ENCODE data around the gene MREG. TPM values are rescaled to one million over a fixed set of nuclear protein-coding genes. Genes with fewer than 3 reads are reported as not detected.

The MREG gene
- total RNA-seq, 4 donors from 2014 or later = 37.0 to 71.2 (median 40.5) TPM

GRCh38 chr2:215899141-215900074, 113.9 kb downstream of the MREG start:
- Histone ChIP-seq H3K9me3 (no peaks in the 10 kb centered on the region), H3K4me1 (no peaks in the 10 kb centered on the region), H3K27ac (no peak overlapping the region), H3K27me3 (no peaks in the 10 kb centered on the region), H3K36me3 (no peaks in the 10 kb centered on the region), H3K4me3 (no peak overlapping the region)
- no peak for DNase-seq
- intact Hi-C loops (cut with DNase I) = no loop called here
- TF ChIP-seq POLR2A (IDR thresholded peaks at IDR 0.05) = no peak
- no peak for TF ChIP-seq CTCF (IDR thresholded peaks at IDR 0.05)
- WGBS, 2 donors = 79 to 83% methylated on average over 14 of the region's 14 CpGs

DNA sequence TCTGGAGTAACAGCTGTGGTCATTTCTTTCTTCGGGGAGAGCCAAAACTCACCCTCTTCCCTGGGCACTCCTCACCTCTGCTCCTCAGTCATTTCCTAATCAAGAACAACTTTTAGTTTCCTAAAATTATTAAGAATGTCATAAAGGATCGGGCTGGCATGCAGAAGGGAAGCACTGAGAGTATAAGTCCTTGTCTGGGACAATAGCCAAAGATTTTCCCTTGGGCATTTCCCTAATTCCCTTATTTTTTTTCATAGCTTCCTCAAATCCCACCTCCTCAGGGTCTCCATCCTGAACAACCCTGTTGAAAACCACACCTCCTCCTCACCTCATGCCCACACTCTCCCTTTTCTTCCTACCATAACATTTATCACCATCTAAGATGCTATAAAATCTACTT, 115.0 kb downstream of the MREG start:
- Histone ChIP-seq H3K4me3 (no peak overlapping the region), H3K9me3 (no peaks in the 10 kb centered on the region), H3K4me1 (no peaks in the 10 kb centered on the region), H3K36me3 (no peaks in the 10 kb centered on the region), H3K27ac (no peak overlapping the region), H3K27me3 (no peaks in the 10 kb centered on the region)
- 77 to 81% methylated on average over 2 of the region's 2 CpGs for WGBS, 2 donors
- intact Hi-C loops (cut with DNase I) = no loop called here
- DNase-seq = no peak
- no peak for TF ChIP-seq POLR2A (IDR thresholded peaks at IDR 0.05)
- TF ChIP-seq CTCF (IDR thresholded peaks at IDR 0.05) = no peak

- intact Hi-C loops (cut with DNase I) = no loop called here
- Histone ChIP-seq H3K27me3 (no peaks in the 10 kb centered on the region), H3K27ac (no peak overlapping the region), H3K36me3 (no peaks in the 10 kb centered on the region), H3K4me3 (no peak overlapping the region), H3K4me1 (no peaks in the 10 kb centered on the region), H3K9me3 (no peaks in the 10 kb centered on the region)
- 34 to 39% methylated on average over 4 of the region's 4 CpGs for WGBS, 2 donors
- no peak for TF ChIP-seq CTCF (IDR thresholded peaks at IDR 0.05)
- TF ChIP-seq POLR2A (IDR thresholded peaks at IDR 0.05) = no peak
- no peak for DNase-seq
Measured at GRCh38 chr2:215896921-215897320, 116.4 kb downstream of the MREG start.

DNA sequence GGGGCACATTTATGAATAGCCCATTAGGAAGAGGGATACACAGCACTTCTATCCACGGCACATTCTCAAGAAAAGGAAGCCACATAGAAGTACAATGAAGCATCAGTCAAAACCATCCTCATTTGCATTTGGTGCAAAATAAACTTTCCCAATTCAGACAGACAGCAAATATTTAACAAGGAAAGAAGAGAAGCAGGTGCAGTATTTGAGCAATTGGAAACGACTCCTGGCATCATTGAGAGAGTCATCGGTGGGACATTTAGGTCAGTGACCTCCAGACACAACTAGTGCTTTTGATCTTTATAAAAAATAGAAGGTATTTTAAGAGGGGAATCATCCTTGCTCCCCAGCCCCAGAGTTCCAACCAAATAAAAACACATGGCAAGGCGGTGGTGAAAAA, 118.0 kb downstream of the MREG start:
- Histone ChIP-seq H3K27ac (no peak overlapping the region), H3K4me1 (no peaks in the 10 kb centered on the region), H3K4me3 (no peak overlapping the region), H3K36me3 (no peaks in the 10 kb centered on the region), H3K9me3 (no peaks in the 10 kb centered on the region), H3K27me3 (no peaks in the 10 kb centered on the region)
- no peak for DNase-seq
- TF ChIP-seq CTCF (IDR thresholded peaks at IDR 0.05) (no peak), POLR2A (IDR thresholded peaks at IDR 0.05) (no peak)
- 73 to 80% methylated on average over 4 of the region's 4 CpGs for WGBS, 2 donors
- intact Hi-C loops (cut with DNase I) = no loop called here

Other genes starting within 250 kb of the MREG start
- gene PECR, start 68.3 kb upstream of the MREG start, total RNA-seq = 1 to 10 TPM; 1.5 to 6.8 (median 5.1) TPM
- gene TMEM169, start 68.4 kb upstream of the MREG start, total RNA-seq = under 1 TPM in 3 of 4 donors, not detected in 1; 0.09 to 0.29 (median 0.19) TPM
- 100 to 1,000 TPM in 3 of 4 donors, 10 to 100 TPM in 1; 87.3 to 202 (median 170) TPM for gene XRCC5, start 95.8 kb upstream of the MREG start, total RNA-seq